Gastrocnemius medialis (tissue), 4 donors: ENCODE measurements around the gene IFNGR2.
"Not testable (repeated sequence)": the region's sequence is repeated elsewhere in the genome, so short reads cannot be mapped to it uniquely, and the experiment has no call there.

Experiments used
- POLR2A ChIP-seq, 2 donors: fragments of 450-650 bp; IDR thresholded peaks; one replicate each; pipeline ENCODE4 v1.6.1; 2017; ENCODE audit warnings: antibody characterized with exemption in 2 of 2, mild to moderate bottlenecking in 2 of 2, moderate library complexity in 2 of 2
- TF ChIP-seq, protein P1 (sequence below), 5 experiments: fragments of 450-650 bp in 3 of 5; fragments of 200-600 bp in 2 of 5; sonication (generic) in 2 of 5; IDR thresholded peaks in 4 of 5; conservative IDR thresholded peaks in 1 of 5; 1 replicate in 4 of 5; 2 replicates in 1 of 5; pipeline ENCODE4 v1.5.1; 2016 to 2019; ENCODE audit warnings: antibody characterized with exemption in 5 of 5, mild to moderate bottlenecking in 3 of 5, moderate library complexity in 3 of 5

DNA sequence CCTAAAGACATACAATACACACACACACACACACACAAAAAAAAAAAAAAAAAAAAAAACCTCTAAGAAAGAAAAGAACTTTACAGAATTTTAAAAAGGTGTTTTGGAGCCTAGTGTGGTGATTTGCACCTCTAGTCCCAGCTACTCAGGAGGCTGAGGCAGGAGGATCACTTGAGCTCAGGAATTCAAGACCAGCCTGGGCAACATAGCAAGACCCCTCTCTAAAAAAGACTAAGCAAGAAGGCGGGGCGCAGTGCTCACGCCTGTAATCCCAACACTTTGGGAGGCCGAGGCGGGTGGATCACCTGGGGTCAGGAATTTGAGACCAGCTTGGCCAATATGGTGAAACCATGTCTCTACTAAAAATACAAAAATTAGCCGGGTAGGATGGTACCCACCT lies 43.4 kb downstream of the IFNGR2 start:
- TF ChIP-seq, protein P1, sequence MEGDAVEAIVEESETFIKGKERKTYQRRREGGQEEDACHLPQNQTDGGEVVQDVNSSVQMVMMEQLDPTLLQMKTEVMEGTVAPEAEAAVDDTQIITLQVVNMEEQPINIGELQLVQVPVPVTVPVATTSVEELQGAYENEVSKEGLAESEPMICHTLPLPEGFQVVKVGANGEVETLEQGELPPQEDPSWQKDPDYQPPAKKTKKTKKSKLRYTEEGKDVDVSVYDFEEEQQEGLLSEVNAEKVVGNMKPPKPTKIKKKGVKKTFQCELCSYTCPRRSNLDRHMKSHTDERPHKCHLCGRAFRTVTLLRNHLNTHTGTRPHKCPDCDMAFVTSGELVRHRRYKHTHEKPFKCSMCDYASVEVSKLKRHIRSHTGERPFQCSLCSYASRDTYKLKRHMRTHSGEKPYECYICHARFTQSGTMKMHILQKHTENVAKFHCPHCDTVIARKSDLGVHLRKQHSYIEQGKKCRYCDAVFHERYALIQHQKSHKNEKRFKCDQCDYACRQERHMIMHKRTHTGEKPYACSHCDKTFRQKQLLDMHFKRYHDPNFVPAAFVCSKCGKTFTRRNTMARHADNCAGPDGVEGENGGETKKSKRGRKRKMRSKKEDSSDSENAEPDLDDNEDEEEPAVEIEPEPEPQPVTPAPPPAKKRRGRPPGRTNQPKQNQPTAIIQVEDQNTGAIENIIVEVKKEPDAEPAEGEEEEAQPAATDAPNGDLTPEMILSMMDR (IDR thresholded peaks at IDR 0.05 in 4 of 5, conservative IDR thresholded peaks at IDR 0.05 in 1 of 5) = not testable (repeated sequence)
- TF ChIP-seq POLR2A (IDR thresholded peaks at IDR 0.05) = not testable (repeated sequence)
